Uterus (tissue), 2 donors: ENCODE data around the gene RPAP2.

ENCODE experiments used
- CTCF ChIP-seq, 4 experiments: fragments of 200-600 bp in 2 of 4; fragments of 450-650 bp in 2 of 4; sonication (generic) in 2 of 4; IDR thresholded peaks; one replicate each; pipeline ENCODE4 v1.5.1; 2016 to 2019; ENCODE audit warnings: antibody characterized with exemption in 4 of 4, mild to moderate bottlenecking in 2 of 4, moderate library complexity in 1 of 4
- POLR2A ChIP-seq, 2 donors: fragments of 450-650 bp; IDR thresholded peaks; one replicate each; pipeline ENCODE4 v1.6.1; 2016; ENCODE audit warnings: antibody characterized with exemption in 2 of 2, mild to moderate bottlenecking in 1 of 2, moderate library complexity in 1 of 2

- TF ChIP-seq CTCF (IDR thresholded peaks at IDR 0.05) = no peak
- TF ChIP-seq POLR2A (IDR thresholded peaks at IDR 0.05) = no peak
Measured at GRCh38 chr1:92354259-92354658, 55.4 kb downstream of the RPAP2 start.
